SU-DHL-6 (cell line): Measurements from ENCODE around the gene TMPO.

Source experiments
- H2AFZ ChIP-seq: fragments of 200-600 bp; sonication (generic); 2 replicates; pipeline ENCODE4 v1.6.1; 2014; ENCODE audit warnings: low read depth, mild to moderate bottlenecking, moderate library complexity, mixed read lengths, antibody characterized with exemption, low read length; ENCODE audit not compliant: severe bottlenecking
- H3F3A ChIP-seq: fragments of 200-600 bp; shearing (Covaris generic); 2 replicates; pipeline ENCODE4 v1.6.0; 2016; ENCODE audit warnings: antibody characterized with exemption, mild to moderate bottlenecking; ENCODE audit not compliant: insufficient read depth
- H3K27ac ChIP-seq: fragments of 200-600 bp; sonication (generic); 2 replicates; pipeline ENCODE4 v1.5.1; 2016; ENCODE audit warnings: low read depth, mild to moderate bottlenecking, low read length, moderate library complexity, mixed read lengths
- H3K27me3 ChIP-seq: fragments of 200-600 bp; sonication (generic), shearing (Covaris generic); 2 replicates; pipeline ENCODE4 v1.6.0; 2014; ENCODE audit warnings: mild to moderate bottlenecking, low read length
- H3K36me3 ChIP-seq: fragments of 200-600 bp; sonication (generic); 2 replicates; pipeline ENCODE4 v1.6.1; 2014; ENCODE audit warnings: mild to moderate bottlenecking, low read length, mixed read lengths
- H3K4me2 ChIP-seq: fragments of 300-600, 200-600 bp; shearing (Covaris generic), sonication (generic); 2 replicates; pipeline ENCODE4 v1.6.0; 2014; ENCODE audit warnings: low read length, low read depth, mild to moderate bottlenecking; ENCODE audit not compliant: poor library complexity, severe bottlenecking
- H3K4me3 ChIP-seq: fragments of 200-600 bp; sonication (generic); 2 replicates; pipeline ENCODE4 v1.5.1; 2014; ENCODE audit warnings: antibody characterized with exemption, low read length, mild to moderate bottlenecking, mixed read lengths; ENCODE audit not compliant: insufficient read depth, poor library complexity, severe bottlenecking
- H3K79me2 ChIP-seq: fragments of 200-600 bp; sonication (generic); 2 replicates; pipeline ENCODE4 v1.6.1; 2014; ENCODE audit warnings: mild to moderate bottlenecking, low read length, moderate library complexity; ENCODE audit not compliant: insufficient read depth
- H3K9ac ChIP-seq: fragments of 200-600 bp; sonication (generic); 2 replicates; pipeline ENCODE4 v1.7.0; 2014; ENCODE audit warnings: mild to moderate bottlenecking, low read length
- H3K9me2 ChIP-seq: fragments of 200-600 bp; sonication (generic); replicated peaks from 2 replicates; pipeline ENCODE4 v1.6.1; 2014; ENCODE audit warnings: low read length; ENCODE audit not compliant: insufficient read depth
- H3K9me3 ChIP-seq: fragments of 200-600 bp; sonication (generic); 2 replicates; pipeline ENCODE4 v1.6.1; 2014; ENCODE audit warnings: low read length, mixed read lengths; ENCODE audit not compliant: insufficient read depth
- H4K20me1 ChIP-seq: fragments of 200-600 bp; sonication (generic); 2 replicates; pipeline ENCODE4 v1.6.1; 2014; ENCODE audit warnings: low read depth, mild to moderate bottlenecking, antibody characterized with exemption, low read length, moderate library complexity, mixed read lengths
- CTCF ChIP-seq: fragments of 200-600 bp; sonication (generic); IDR thresholded peaks from one replicate; pipeline ENCODE4 v1.5.1; 2017; ENCODE audit warnings: antibody characterized with exemption, mild to moderate bottlenecking, low read length, moderate library complexity; ENCODE audit not compliant: insufficient read depth, poor library complexity, severe bottlenecking
- EZH2phosphoT487 ChIP-seq: fragments of 200-600 bp; sonication (generic), shearing (Covaris generic); conservative IDR thresholded peaks from 2 replicates; pipeline ENCODE4 v1.6.1; 2018; ENCODE audit warnings: mild to moderate bottlenecking, antibody characterized with exemption, low read length, moderate library complexity, mixed read lengths

TMPO gene

GRCh38 chr12:98543701-98544100 lies 28.3 kb downstream of the TMPO start:
- H3K4me2 ChIP-seq, result no peak overlapping the region
- no peak overlapping the region for H3K4me3 ChIP-seq
- TF ChIP-seq EZH2phosphoT487, result no peak
- no peak for TF ChIP-seq CTCF
- no peak overlapping the region for H3K27ac ChIP-seq
- peaks cover 79% of the 10 kb centered on the region for H3K36me3 ChIP-seq
- H3K9ac ChIP-seq, result no peak overlapping the region
- H3K9me2 ChIP-seq, result no peaks in the 10 kb centered on the region
- H4K20me1 ChIP-seq, result peaks cover 36% of the 10 kb centered on the region
- no peaks in the 10 kb centered on the region for H3K27me3 ChIP-seq
- H2AFZ ChIP-seq, result no peak overlapping the region
- H3F3A ChIP-seq, result peaks cover 62% of the 10 kb centered on the region; the same call in 1 of the 2 replicates
- H3K9me3 ChIP-seq, result no peaks in the 10 kb centered on the region
- peaks cover 47% of the 10 kb centered on the region for H3K79me2 ChIP-seq

- TF ChIP-seq EZH2phosphoT487 (no peak), CTCF (no peak)
- Histone ChIP-seq H3F3A (peaks cover 71% of the 10 kb centered on the region), H3K27ac (no peak overlapping the region), H3K9me3 (no peaks in the 10 kb centered on the region), H2AFZ (no peak overlapping the region), H3K79me2 (peaks cover 43% of the 10 kb centered on the region), H3K36me3 (peaks cover 82% of the 10 kb centered on the region), H4K20me1 (peaks cover 39% of the 10 kb centered on the region), H3K9ac (no peak overlapping the region), H3K4me3 (no peak overlapping the region), H3K27me3 (no peaks in the 10 kb centered on the region), H3K9me2 (no peaks in the 10 kb centered on the region), H3K4me2 (no peak overlapping the region)
These were observed 29.4 kb downstream of the TMPO start for GRCh38 chr12:98544751-98545150.

GRCh38 chr12:98549371-98550110 lies 34.2 kb downstream of the TMPO start:
- H3K4me3 ChIP-seq, result no peak overlapping the region
- H3K36me3 ChIP-seq, result peaks cover 52% of the 10 kb centered on the region
- TF ChIP-seq CTCF (no peak), EZH2phosphoT487 (no peak)
- H3K9me3 ChIP-seq, result no peaks in the 10 kb centered on the region
- no peaks in the 10 kb centered on the region for H3K27me3 ChIP-seq
- H3K9me2 ChIP-seq, result no peaks in the 10 kb centered on the region
- no peak overlapping the region for H3K4me2 ChIP-seq
- no peak overlapping the region for H3K9ac ChIP-seq
- peaks cover 14% of the 10 kb centered on the region for H4K20me1 ChIP-seq
- H3F3A ChIP-seq, result peaks cover 77% of the 10 kb centered on the region
- H3K27ac ChIP-seq, result no peak overlapping the region
- 0 out of 2 replicates have a peak, but pooled peaks cover under 1% of the 10 kb centered on the region for H3K79me2 ChIP-seq
- no peak overlapping the region for H2AFZ ChIP-seq
